Measurements from ENCODE around the gene HCN2. TPM values are rescaled to one million over a fixed set of nuclear protein-coding genes. Genes with fewer than 3 reads are reported as not detected.

HCN2 gene
- total and polyA plus RNA-seq, 10 of the 15 experiments (the other 5 are each of a cell fraction or from before 2014, with no cell fraction given): 0.01 to 0.54 (median 0.08) TPM; not detected in 4

DNA sequence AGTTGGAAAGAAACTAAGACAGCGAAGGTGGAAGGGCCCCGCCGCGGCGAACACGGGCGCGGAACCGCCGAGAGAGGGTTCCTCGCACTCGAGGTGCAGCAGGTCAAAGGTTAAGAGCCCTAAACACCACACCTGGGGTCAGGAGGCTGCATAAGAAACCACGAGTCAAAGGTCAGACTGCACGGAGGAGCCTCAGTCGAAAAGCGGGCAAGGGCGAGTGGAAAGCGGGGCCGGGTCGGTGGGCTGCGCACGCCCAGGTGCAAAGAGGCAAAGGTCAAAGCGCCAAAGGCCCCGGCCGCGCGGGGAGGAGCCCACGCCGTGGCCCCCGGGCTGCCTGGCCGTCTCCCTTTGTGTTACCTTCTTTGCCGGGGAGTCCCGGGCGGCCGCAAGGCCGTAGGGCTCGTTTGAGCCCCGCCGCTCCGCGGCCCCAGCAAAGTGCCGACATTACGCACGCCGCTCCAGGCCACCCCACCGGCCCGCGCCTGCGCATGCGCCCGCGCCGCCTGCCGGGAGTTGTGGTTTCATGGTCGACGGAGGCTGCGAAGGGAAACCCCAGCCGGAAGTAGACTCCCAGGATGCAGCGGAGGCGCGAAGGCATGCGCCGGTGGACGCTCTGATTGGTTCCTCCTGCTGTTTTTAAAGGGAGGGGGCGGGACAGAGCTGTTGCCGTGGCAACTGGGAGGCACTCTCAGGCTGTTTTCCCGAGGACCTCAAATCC, 43.5 kb downstream of the HCN2 start, which contains the start of gene POLRMT (continued):
- TF ChIP-seq MYC (IDR thresholded peaks at IDR 0.05; ENCODE audit: insufficient read depth, insufficient read length, insufficient replicate concordance, low read length, severe bottlenecking) (no peak), BHLHE40 (IDR thresholded peaks at IDR 0.05; ENCODE audit: borderline replicate concordance in 1 of 2, low read depth in 2 of 2, low read length in 1 of 2) (peak; percentile 56 to 69), IRF4 (IDR thresholded peaks at IDR 0.05; ENCODE audit: low read depth, low read length) (no peak), CHD2 (IDR thresholded peaks at IDR 0.05; ENCODE audit: borderline replicate concordance, low read depth, low read length) (peak; percentile 91), CEBPB (IDR thresholded peaks at IDR 0.05; ENCODE audit: borderline replicate concordance in 1 of 2, low read depth in 2 of 2, low read length in 2 of 2) (no peak), CREM (IDR thresholded peaks at IDR 0.05; ENCODE audit: low read depth) (peak; percentile 79), RAD51 (IDR thresholded peaks at IDR 0.05) (no peak), RBBP5 (conservative IDR thresholded peaks at IDR 0.05) (no peak), RFX5 (IDR thresholded peaks at IDR 0.05; ENCODE audit: low read depth, low read length) (0 out of 2 replicates have a peak, but pooled peaks have one; percentile 49), PML (IDR thresholded peaks at IDR 0.05; ENCODE audit: low read length) (no peak), ATF7 (IDR thresholded peaks at IDR 0.05; ENCODE audit: low read depth) (0 out of 2 replicates have a peak, but pooled peaks have one; percentile 29)
- TF ChIP-seq, protein P1, sequence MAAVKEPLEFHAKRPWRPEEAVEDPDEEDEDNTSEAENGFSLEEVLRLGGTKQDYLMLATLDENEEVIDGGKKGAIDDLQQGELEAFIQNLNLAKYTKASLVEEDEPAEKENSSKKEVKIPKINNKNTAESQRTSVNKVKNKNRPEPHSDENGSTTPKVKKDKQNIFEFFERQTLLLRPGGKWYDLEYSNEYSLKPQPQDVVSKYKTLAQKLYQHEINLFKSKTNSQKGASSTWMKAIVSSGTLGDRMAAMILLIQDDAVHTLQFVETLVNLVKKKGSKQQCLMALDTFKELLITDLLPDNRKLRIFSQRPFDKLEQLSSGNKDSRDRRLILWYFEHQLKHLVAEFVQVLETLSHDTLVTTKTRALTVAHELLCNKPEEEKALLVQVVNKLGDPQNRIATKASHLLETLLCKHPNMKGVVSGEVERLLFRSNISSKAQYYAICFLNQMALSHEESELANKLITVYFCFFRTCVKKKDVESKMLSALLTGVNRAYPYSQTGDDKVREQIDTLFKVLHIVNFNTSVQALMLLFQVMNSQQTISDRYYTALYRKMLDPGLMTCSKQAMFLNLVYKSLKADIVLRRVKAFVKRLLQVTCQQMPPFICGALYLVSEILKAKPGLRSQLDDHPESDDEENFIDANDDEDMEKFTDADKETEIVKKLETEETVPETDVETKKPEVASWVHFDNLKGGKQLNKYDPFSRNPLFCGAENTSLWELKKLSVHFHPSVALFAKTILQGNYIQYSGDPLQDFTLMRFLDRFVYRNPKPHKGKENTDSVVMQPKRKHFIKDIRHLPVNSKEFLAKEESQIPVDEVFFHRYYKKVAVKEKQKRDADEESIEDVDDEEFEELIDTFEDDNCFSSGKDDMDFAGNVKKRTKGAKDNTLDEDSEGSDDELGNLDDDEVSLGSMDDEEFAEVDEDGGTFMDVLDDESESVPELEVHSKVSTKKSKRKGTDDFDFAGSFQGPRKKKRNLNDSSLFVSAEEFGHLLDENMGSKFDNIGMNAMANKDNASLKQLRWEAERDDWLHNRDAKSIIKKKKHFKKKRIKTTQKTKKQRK (IDR thresholded peaks at IDR 0.05; ENCODE audit: low read depth, low read length): peak; percentile 63; the same call in 1 of the 2 replicates
- TF ChIP-seq, protein P2, sequence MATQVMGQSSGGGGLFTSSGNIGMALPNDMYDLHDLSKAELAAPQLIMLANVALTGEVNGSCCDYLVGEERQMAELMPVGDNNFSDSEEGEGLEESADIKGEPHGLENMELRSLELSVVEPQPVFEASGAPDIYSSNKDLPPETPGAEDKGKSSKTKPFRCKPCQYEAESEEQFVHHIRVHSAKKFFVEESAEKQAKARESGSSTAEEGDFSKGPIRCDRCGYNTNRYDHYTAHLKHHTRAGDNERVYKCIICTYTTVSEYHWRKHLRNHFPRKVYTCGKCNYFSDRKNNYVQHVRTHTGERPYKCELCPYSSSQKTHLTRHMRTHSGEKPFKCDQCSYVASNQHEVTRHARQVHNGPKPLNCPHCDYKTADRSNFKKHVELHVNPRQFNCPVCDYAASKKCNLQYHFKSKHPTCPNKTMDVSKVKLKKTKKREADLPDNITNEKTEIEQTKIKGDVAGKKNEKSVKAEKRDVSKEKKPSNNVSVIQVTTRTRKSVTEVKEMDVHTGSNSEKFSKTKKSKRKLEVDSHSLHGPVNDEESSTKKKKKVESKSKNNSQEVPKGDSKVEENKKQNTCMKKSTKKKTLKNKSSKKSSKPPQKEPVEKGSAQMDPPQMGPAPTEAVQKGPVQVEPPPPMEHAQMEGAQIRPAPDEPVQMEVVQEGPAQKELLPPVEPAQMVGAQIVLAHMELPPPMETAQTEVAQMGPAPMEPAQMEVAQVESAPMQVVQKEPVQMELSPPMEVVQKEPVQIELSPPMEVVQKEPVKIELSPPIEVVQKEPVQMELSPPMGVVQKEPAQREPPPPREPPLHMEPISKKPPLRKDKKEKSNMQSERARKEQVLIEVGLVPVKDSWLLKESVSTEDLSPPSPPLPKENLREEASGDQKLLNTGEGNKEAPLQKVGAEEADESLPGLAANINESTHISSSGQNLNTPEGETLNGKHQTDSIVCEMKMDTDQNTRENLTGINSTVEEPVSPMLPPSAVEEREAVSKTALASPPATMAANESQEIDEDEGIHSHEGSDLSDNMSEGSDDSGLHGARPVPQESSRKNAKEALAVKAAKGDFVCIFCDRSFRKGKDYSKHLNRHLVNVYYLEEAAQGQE (IDR thresholded peaks at IDR 0.05; ENCODE audit: low read depth, low read length): no peak
- TF ChIP-seq, protein P3, sequence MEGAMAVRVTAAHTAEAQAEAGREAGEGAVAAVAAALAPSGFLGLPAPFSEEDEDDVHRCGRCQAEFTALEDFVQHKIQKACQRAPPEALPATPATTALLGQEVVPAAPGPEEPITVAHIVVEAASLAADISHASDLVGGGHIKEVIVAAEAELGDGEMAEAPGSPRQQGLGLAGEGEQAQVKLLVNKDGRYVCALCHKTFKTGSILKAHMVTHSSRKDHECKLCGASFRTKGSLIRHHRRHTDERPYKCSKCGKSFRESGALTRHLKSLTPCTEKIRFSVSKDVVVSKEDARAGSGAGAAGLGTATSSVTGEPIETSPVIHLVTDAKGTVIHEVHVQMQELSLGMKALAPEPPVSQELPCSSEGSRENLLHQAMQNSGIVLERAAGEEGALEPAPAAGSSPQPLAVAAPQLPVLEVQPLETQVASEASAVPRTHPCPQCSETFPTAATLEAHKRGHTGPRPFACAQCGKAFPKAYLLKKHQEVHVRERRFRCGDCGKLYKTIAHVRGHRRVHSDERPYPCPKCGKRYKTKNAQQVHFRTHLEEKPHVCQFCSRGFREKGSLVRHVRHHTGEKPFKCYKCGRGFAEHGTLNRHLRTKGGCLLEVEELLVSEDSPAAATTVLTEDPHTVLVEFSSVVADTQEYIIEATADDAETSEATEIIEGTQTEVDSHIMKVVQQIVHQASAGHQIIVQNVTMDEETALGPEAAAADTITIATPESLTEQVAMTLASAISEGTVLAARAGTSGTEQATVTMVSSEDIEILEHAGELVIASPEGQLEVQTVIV (IDR thresholded peaks at IDR 0.05; ENCODE audit: borderline replicate concordance, partially characterized antibody): no peak
- TF ChIP-seq, protein P4, sequence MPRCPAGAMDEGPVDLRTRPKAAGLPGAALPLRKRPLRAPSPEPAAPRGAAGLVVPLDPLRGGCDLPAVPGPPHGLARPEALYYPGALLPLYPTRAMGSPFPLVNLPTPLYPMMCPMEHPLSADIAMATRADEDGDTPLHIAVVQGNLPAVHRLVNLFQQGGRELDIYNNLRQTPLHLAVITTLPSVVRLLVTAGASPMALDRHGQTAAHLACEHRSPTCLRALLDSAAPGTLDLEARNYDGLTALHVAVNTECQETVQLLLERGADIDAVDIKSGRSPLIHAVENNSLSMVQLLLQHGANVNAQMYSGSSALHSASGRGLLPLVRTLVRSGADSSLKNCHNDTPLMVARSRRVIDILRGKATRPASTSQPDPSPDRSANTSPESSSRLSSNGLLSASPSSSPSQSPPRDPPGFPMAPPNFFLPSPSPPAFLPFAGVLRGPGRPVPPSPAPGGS (IDR thresholded peaks at IDR 0.05; ENCODE audit: borderline replicate concordance, insufficient read depth, low read depth, low read length, poor library complexity, severe bottlenecking): no peak
